Measurements from ENCODE around the gene RPUSD1. TPM values are rescaled to one million over a fixed set of nuclear protein-coding genes. Genes with fewer than 3 reads are reported as not detected.

RPUSD1 gene
- total RNA-seq, 1 experiment from 2014 or later: 24.9 TPM

GRCh38 chr16:788399-789126, 382 bp upstream of the RPUSD1 start, which contains the start of gene CHTF18:
Gene CHTF18 (plus strand): TSS chr16:788620. CDS start chr16:788685, 65 bp downstream.
- no peaks in the 10 kb centered on the region for H3K9me3 Mint-ChIP-seq (ENCODE audit: unreplicated experiment)
- DNase-seq (ENCODE audit: unreplicated experiment): peak; percentile 87
- H3K36me3 Mint-ChIP-seq (ENCODE audit: insufficient read depth, unreplicated experiment): peaks cover 11% of the 10 kb centered on the region
- TF ChIP-seq, protein P1, sequence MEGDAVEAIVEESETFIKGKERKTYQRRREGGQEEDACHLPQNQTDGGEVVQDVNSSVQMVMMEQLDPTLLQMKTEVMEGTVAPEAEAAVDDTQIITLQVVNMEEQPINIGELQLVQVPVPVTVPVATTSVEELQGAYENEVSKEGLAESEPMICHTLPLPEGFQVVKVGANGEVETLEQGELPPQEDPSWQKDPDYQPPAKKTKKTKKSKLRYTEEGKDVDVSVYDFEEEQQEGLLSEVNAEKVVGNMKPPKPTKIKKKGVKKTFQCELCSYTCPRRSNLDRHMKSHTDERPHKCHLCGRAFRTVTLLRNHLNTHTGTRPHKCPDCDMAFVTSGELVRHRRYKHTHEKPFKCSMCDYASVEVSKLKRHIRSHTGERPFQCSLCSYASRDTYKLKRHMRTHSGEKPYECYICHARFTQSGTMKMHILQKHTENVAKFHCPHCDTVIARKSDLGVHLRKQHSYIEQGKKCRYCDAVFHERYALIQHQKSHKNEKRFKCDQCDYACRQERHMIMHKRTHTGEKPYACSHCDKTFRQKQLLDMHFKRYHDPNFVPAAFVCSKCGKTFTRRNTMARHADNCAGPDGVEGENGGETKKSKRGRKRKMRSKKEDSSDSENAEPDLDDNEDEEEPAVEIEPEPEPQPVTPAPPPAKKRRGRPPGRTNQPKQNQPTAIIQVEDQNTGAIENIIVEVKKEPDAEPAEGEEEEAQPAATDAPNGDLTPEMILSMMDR (IDR thresholded peaks at IDR 0.05; ENCODE audit: unreplicated experiment): no peak
- H3K4me1 Mint-ChIP-seq (ENCODE audit: insufficient read depth, unreplicated experiment): peaks cover under 1% of the 10 kb centered on the region
- peak within 1 kb of the TSS; percentile 77 for H3K4me3 Mint-ChIP-seq (ENCODE audit: unreplicated experiment)
- no peak within 1 kb of the TSS for H3K27ac Mint-ChIP-seq (ENCODE audit: low read depth, unreplicated experiment)
- ChIA-PET CTCF (interaction anchor here (0.7 to 3.2 kb wide), 3 partner anchors 43 to 77 kb away, joined by 3 to 21 read pairs (median 3); partner anchors contain the start of gene CIAO3), POLR2A (interaction anchor here (0.5 to 2.1 kb wide), 12 partner anchors 28 to 1671 kb away, joined by 3 to 12 read pairs (median 4); partner anchors contain the start of genes ANTKMT, JMJD8, METRN and MSLN)
- no TSS peak for BruUV-seq (replicated peaks)
- intact Hi-C loops (cut with micrococcal nuclease): loop anchor here (5.0 kb wide), 1 partner anchor 61 kb away; the partner anchor contains the start of genes CCDC78 and HAGHL
- no peaks in the 10 kb centered on the region for H3K27me3 Mint-ChIP-seq (ENCODE audit: insufficient read depth, unreplicated experiment)

DNA sequence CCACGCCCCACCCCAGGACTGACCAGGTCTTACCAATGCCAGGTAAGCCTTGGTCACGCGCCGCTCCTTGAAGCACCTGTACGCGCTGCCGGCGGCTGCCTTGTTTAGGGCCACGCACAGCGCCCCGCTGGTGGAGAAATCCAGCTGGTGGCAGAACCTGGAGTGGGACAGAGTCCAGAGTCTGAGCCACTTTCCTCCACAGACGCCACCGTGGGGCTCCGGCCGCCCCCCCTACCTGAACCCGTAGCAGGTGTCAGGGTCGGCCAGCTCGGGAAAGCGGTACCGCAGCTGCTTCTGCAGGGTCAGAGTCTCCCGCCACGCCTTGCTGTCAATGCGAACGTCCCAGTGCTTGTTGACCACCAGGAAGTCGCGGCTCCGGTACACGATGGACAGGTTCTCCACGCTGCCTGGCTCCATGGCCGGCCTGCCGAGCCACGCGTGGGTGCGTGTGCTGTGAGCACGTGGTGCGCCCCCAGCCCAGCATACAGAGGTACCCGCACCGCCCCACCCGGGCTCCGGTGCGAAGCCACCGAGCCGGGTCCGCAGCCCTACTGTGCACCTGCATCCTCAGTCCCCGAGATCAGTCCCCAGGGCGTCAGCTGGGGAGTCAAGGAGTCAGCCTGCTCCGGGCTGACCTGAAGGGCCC, 737 bp downstream of the RPUSD1 start:
- no peak overlapping the region for H3K27ac Mint-ChIP-seq (ENCODE audit: low read depth, unreplicated experiment)
- intact Hi-C loops (cut with micrococcal nuclease): loop anchor here (5.0 kb wide), 1 partner anchor 60 kb away; the partner anchor contains the start of genes CCDC78 and HAGHL
- CTCF ChIA-PET: interaction anchor here (0.5 to 4.5 kb wide), 5 partner anchors 31 to 362 kb away, joined by 3 to 37 read pairs (median 3); partner anchors contain the start of genes CIAO3 and RAB11FIP3
- H3K36me3 Mint-ChIP-seq (ENCODE audit: insufficient read depth, unreplicated experiment): peaks cover 20% of the 10 kb centered on the region
- H3K27me3 Mint-ChIP-seq (ENCODE audit: insufficient read depth, unreplicated experiment): no peaks in the 10 kb centered on the region
- H3K9me3 Mint-ChIP-seq (ENCODE audit: unreplicated experiment): no peaks in the 10 kb centered on the region
- POLR2A ChIA-PET: interaction anchor here (1.0 to 2.1 kb wide), 7 partner anchors 27 to 98 kb away, joined by 3 to 12 read pairs (median 5); partner anchors contain the start of genes ANTKMT, METRN and MSLN
- H3K4me1 Mint-ChIP-seq (ENCODE audit: insufficient read depth, unreplicated experiment): peaks cover 9% of the 10 kb centered on the region
- no TSS peak for BruUV-seq (replicated peaks)
- TF ChIP-seq, protein P1 (IDR thresholded peaks at IDR 0.05; ENCODE audit: unreplicated experiment): no peak
- H3K4me3 Mint-ChIP-seq (ENCODE audit: unreplicated experiment): peak overlapping the region; percentile 77
- DNase-seq (ENCODE audit: unreplicated experiment): no peak

DNA sequence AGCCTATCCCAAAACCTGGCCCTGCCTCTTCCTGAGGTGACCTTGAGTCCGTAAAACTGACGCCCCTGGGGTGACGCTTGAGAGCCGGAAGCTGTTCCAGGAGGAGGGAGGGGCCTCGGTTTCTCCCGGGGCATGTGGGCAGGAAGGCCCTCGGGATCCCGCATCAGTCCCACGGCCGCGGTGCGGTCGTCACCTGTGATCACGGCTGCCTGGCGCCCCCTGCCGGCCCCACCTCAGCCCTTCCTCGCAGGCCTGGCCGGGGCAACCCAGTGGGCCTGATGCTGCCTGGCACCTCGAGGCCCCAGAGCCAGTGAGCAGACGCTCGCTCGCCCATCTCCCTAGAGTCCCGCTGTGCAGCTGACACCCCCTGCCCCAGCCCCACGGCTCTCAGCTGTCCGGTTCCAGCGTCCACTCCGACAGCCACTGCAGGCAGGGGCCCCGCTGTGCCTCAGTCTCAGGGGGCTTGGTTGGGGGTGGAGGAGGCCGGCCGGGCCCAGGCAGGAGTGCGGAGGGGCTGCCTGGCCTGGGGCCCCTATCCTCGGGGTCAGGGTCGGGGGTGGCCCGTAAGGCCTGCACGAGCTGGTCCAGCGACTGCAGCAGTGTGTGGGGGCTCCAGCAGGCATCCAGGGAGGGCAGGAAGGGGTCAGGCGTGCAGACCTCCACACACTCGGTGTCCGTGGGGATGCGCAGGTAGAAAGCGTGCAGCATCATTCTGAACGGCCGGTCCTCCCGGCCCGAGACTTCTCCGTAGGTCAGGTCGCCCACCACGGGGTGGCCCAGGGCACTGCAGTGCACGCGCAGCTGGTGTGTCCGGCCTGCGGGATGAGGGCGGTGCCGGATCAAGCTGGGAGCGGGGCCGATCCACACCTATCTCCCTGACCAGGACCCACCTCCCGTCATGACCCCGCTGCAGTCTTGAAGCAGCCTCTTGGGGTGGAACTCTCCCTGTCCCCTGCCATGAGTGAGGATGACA, 2.3 kb downstream of the RPUSD1 start:
- intact Hi-C loops (cut with micrococcal nuclease): loop anchor here (1.0 to 5.0 kb wide), 3 partner anchors 41 to 74 kb away; partner anchors contain the start of genes CCDC78 and HAGHL
- TF ChIP-seq, protein P1 (IDR thresholded peaks at IDR 0.05; ENCODE audit: unreplicated experiment): peak; percentile 93
- no TSS peak for BruUV-seq (replicated peaks)
- peak; percentile 69 for DNase-seq (ENCODE audit: unreplicated experiment)
- CTCF ChIA-PET: interaction anchor here (0.6 to 4.5 kb wide), 21 partner anchors 9 to 1274 kb away, joined by 3 to 37 read pairs (median 7); partner anchors contain the start of genes ANTKMT, CIAO3 and MSLN
- no peak overlapping the region for H3K27ac Mint-ChIP-seq (ENCODE audit: low read depth, unreplicated experiment)
- peaks cover 9% of the 10 kb centered on the region for H3K4me1 Mint-ChIP-seq (ENCODE audit: insufficient read depth, unreplicated experiment)
- no peaks in the 10 kb centered on the region for H3K27me3 Mint-ChIP-seq (ENCODE audit: insufficient read depth, unreplicated experiment)
- H3K36me3 Mint-ChIP-seq (ENCODE audit: insufficient read depth, unreplicated experiment): peaks cover 13% of the 10 kb centered on the region
- peak overlapping the region; percentile 77 for H3K4me3 Mint-ChIP-seq (ENCODE audit: unreplicated experiment)
- POLR2A ChIA-PET: interaction anchor here (0.6 to 3.6 kb wide), 12 partner anchors 12 to 405 kb away, joined by 3 to 22 read pairs (median 3); partner anchors contain the start of genes ANTKMT, CIAO3, HAGHL and METRN
- H3K9me3 Mint-ChIP-seq (ENCODE audit: unreplicated experiment): no peaks in the 10 kb centered on the region

Measured in MCF 10A (cell line).